ENCODE data around the gene UBE2I.

UBE2I gene

DNA sequence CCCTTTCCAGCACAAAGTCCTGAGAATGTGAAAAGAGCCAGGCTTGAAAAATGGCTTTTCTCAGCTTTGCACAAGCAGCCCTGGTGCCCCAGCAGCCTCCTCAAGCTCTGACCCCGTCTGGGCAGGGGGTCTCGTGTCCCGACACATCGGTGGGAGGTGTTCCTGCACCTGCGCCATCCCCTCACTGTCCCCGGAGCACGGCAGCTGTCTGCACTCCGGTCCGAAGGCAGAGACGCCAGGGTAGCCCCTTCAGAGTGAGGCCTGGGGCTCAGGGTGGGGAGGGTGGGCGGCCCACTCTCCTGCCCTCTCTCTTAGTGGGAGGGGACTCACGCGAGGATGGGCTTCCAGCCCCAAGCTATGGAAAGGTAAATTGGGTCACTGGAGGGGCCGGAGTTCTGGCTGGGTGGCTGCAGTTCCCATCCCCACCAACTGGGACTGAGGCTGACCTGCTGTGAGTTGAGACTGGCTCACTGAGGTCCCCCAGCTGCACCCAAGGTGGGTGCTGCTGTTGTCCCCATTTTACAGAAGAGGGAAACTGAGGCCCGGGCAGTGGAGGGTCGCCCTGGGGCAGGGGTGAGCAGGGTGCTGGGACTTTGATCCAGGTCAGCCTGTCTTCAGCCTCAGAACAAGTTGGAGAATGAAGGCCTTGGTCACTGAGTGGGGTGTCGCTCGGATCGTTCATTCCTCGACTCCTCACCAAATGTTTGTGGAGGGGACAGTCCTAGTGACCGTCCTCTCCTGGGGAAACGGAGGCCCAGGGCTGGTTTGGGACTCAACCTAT lies 21.7 kb downstream of the UBE2I start:
- no peak for DNase-seq

DNA sequence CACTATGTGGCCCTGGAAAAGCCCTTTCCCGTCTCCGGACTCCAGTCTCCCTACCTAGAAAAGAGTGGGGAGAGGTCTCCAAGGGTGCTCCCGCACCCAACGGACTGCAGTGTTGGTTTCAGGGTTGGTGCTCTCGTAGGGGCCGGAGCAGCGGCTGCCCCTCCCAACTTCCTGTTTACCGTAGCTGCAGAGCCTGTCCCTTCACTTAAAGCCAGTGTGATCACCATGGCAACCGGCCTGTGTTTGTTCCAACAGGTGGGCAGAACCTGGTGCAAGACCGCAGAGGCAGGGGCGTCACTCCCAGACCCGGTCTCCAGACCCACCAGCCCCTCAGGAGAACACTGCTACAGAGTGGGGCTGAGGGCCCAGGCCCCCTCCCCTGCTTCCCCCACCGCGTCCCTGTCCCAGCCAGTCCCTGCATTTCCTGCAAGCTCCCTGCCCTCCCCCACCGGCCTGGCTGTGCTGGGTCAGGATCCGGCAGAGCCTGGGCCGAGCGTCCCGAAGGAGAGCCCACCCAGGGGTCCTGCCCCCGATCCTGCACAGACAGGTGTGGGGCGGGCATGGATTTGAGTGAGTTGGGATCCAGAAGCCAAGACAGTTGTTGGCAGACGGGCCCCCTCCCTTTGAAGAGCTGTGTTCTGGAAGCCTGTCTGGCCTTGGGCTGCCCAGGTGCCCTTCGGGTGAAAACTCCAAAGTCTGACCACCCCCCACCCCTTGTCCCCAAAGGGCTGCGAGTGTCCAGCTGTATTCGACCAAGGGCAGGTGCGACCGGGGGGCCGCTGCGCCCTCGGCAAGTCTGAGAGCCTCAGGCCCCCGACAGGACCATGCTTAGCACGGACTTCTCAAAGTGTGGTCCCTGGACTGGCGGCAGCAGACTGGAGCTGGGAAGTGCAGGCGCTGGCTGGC lies 22.5 kb downstream of the UBE2I start:
- DNase-seq: peak; percentile 44

DNA sequence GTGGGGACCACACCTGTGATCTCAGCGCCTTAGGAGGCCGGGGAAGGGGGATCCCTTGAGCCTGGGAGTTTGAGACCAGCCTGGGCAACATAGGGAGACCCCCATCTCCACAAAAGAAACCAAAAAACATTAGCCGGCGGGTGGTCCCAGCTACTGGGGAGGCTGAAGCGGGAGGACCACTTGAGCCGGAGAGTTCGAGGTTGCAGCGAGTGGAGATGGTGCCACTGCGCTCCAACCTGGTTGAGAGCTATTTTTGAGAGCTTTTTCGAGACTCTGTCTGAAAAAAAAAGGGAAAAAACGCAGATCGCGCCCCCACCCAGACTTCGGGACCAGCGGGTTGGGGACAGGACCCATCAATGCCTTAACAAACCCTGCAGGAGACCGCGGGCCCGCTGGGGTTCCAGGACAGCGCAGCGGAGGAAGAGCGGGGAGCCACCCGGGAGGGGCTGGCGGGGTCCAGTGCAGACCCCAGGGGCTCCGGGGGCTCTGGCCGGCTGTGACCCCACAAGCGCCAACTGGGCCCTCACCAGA lies 23.2 kb downstream of the UBE2I start:
- no peak for DNase-seq

DNA sequence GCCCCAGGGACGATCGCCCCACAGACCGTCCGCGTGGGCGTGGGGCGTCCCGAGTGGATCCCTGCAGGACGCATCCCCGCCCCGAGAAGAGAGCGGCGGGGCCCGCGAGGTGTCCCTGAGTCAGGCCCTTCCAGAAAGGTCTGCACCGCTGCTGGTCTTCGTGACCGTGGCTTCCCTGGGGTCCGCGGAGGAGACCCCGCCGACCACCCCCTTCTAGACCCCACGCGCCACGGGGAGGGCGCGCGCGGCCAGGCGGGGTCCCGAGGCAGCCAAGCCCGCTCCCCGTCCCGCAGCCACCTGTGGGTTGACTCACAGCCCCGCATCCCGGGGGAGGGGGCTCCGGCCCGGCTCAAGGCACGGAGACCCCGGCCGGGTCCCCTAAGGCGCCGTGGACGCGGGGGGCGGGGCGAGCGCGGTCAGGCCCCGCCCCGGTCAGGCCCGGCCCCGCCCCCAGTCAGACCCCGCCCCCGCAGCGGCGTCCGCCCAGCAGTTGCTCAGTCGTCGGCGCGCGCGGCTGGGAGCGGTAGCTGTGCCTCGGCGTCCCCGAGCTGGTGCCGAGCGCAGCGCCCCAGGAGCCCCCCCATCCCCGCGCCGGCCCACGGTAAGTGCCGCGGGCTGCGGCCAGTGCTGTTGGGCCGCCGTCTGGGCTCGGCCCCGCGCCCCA lies 23.8 kb downstream of the UBE2I start, which contains the start of gene BAIAP3:
TSS of gene BAIAP3 (plus strand) at position 497 of the 664 bp plus-strand sequence. CDS start 4,905 bp downstream, outside the sequence.
- DNase-seq: no peak

DNA sequence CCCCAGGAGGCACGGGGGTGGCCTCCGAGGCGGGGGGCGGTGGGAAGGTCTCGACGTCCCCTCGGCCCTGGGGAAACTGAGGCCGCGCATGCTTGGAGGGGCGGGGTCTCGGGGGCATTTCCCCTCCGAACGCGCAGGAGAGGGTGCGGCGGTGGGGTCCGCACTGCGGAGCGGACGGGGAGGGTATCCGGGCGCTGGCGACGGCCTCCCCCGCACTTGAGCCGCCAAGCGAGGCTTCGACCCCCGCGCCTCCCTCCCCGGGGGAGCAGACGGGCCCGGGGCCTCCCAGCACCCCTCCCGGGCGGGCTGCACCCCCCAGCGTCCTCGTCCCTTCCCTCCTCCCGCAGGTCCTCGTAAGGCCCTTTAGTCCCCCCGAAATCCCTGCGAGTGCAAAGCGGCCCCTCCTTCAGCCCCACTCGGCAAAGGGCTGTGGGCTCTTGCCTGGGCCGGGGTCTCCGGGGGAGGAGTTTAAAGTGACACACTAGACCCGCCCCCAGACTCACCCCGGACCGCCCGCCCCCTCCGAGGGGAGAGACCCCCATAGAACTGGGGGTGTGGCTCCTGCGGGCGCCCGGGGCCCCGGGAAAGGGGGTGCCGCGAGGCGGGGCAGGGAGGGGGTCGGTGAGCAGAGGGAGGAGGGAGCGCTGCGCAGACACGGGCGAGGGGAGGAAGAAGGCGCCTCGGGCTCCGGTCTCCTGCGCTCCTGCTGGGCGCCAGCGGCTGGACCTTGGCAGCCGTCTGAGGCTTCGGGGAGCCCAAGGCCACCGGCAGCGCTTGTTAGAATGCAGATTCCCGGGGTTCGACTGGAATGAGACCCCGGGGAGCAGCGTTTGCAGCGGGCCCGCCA lies 24.6 kb downstream of the UBE2I start:
- no peak for DNase-seq

DNA sequence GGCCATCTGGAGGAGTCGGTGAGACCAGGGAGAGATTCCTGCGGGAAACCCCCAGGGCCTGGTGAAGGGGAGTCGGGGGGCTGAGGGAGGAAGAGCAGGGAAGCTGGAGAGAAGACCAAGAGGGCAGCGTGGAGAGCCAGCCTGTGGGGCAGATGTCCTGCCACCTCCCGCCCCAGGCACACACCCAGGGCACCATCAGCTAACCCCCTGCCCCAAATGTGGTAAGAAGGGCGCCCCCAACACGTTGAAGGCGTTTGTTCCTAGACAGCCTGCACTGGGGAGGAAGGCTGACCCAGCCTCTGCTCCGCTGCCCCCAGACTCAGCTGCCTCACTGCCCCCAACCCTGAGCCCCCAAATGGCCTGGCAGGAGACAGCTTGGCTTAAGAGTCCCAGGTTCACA lies 25.3 kb downstream of the UBE2I start:
- DNase-seq: no peak

DNA sequence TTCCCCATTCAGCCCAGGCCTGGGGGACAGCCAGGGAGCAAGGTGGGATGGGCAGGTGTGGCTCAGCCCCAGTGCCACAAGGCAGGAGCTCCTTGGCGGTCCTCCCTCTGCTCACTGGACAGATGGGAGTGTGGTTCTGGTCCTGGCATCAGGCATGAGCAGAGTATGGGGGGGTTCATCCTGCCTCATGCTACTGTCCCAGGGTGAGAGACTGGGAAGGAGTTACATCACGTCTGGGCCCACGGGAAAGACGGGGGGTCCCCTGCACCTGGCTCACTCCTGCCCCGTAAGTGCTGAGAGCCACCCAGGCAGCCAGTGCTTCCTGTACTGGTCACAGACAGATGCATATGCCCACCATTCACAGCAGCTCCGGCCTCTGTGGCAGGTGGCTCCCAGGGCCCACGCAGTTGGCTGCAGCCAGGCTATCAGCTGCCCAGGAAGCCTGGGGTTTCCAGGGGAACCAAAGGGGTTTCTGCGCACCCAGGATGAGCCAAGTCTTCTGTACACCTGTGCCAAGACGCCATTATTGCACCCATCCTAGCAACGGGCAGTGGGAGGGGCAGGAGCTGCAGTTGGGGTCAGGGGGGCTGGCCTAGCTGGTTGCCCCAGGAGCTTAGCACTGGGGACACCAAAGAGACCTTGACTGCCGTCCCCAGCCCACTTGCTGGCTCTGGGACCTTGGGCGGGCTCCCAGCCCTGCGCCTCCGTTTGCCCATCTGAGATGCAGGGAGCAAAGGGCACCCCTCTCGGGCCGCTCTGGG lies 26.0 kb downstream of the UBE2I start:
- DNase-seq: peak; percentile 77

DNA sequence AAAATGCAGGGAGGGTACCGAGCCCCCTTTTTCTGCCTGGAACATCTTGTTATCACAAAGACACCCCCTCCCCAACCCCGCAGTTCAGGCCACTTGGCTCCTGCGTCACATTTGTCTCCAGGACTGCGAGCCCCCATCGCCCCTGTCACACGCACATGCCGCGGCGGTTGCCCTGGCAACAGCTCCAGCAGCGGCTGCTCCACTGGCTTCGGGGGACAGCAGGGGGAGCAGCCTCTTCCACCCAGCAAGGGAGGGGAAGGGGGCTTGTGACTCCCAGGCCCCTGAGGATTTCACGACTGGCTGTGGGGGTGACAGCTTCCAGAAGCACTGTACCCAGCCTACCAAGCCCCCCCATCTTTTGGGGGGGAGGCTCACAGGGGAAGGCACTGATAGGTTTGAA lies 26.6 kb downstream of the UBE2I start:
- DNase-seq: peak; percentile 8

DNA sequence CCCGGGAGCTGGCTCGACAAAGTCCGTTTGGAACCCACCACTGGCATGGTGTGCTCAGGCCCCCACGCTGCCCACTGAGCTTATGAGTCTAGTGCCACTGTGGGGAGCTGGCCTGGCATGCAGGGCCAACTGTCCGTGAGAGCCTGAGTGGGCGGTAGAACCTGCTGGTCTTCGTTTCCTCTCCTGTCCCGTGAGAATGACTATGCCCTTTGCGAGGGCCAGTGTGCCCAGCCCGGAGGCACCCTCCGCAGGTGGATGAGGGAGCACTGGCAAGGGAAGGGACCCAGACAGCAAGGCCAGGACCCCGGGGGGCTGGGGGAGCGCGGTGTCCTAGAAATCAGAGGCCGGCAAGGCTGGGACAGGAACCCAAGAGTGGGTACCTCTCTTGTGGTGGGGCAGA lies 27.2 kb downstream of the UBE2I start:
- DNase-seq: no peak

DNA sequence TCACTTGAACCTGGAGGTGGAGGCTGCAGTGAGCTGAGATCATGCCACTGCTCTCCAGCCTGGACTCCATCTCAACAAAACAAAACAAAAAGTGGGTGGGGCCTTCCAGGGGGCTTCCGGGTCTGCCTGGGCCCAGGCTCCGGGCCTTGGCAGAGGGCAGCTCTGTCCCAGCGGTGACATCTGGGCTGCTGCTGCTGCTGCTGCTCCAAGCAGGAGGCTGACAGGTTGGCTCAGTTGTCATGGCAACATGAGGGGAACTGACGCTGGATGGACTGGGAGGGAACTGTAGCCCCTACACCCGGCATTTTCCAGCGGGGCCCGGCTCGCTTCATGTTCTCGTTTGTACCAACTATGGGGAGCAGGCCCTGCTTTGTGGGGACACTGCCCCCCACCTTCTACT lies 28.1 kb downstream of the UBE2I start:
- no peak for DNase-seq

DNA sequence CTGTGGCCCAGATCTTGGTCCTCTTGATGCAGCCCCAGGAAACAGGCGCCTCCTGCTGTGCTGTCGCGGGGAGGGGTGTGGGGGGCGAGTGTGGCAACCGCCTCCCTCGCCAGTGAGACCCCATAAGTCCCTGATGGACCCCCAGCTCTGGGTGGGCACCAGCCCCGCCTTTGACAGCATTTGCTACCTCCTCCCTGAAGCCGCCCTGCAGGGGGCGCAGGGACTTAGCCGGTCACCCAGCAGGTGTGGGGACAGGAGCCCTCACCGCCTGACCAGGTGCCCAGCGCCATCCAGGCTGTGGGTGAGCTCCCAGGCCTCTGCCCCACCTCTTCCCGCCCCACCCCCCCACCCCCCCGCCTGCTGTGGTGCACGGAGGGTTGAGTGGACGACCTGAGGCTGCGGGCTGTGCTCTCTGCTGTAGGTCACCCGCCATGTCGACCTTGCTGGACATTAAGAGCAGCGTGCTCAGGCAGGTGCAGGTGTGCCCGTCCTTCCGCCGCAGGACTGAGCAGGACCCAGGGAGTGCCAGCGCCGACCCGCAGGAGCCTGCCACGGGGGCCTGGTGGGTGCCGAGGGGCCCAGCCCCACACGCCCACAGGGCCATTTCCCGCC lies 28.8 kb downstream of the UBE2I start:
- no peak for DNase-seq

DNA sequence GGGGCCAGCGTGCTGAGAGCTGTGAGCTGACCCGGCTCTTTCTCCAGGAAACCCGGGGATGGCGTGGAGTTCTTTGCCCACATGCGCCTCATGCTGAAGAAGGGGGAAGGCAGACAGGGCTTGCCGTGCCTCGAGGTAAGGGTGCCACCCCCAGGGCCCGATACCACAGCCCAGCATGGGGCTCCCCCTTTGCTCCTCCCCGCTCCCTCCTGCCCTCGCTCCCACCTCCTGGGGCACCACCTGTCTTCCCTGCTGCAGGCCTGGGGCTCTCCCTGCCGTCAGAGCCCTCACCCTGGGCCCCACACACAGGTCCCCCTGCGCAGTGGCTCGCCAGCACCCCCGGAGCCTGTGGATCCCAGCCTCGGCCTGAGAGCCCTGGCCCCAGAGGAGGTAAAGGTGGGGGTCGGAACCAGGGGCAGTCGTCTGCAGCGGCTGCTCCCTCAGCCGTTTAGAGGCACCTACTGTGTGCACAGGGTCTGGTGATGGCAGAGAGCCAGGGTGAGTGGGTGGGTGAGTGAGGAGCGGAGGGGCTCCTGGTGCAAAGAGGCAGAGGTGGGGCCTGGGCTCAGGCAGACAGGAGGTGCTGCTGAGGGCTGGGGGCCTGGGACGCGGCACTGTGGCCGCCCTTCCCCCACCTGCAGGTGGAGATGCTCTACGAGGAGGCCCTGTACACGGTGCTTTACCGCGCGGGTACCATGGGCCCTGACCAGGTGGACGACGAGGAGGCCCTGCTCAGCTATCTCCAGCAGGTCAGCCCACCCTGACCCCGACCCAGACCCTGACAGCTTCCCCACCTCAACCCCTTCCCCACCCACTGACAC lies 29.6 kb downstream of the UBE2I start:
- no peak for DNase-seq

DNA sequence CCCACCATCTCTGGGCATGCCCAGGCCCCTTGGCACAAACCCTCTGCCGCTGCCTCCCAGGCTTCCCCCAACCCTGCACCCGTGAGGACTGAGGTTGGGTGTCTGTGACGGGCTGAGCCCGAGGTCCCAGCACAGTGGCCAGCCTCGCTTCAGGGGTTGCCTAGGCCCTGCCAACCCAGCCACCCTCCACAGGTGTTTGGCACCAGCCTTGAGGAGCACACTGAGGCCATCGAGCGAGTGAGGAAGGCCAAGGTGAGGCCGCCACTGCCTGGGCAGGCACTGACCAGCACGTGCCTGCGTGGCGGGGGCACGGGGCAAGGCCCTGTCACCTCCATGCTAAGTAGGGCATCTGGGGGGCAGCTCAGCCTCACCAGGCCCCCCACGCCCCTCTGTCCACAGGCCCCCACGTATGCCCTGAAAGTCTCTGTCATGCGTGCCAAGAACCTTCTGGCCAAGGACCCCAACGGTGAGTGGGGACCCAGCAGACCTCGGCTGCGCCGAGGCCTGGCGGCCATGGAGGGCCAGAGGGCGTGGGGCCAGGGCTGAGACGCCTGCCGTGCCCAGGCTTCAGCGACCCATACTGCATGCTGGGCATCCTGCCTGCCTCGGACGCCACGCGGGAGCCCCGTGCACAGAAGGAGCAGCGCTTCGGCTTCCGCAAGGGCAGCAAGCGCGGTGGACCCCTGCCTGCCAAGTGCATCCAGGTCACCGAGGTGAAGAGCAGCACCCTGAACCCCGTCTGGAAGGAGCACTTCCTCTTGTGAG lies 31.5 kb downstream of the UBE2I start:
- DNase-seq: no peak

DNA sequence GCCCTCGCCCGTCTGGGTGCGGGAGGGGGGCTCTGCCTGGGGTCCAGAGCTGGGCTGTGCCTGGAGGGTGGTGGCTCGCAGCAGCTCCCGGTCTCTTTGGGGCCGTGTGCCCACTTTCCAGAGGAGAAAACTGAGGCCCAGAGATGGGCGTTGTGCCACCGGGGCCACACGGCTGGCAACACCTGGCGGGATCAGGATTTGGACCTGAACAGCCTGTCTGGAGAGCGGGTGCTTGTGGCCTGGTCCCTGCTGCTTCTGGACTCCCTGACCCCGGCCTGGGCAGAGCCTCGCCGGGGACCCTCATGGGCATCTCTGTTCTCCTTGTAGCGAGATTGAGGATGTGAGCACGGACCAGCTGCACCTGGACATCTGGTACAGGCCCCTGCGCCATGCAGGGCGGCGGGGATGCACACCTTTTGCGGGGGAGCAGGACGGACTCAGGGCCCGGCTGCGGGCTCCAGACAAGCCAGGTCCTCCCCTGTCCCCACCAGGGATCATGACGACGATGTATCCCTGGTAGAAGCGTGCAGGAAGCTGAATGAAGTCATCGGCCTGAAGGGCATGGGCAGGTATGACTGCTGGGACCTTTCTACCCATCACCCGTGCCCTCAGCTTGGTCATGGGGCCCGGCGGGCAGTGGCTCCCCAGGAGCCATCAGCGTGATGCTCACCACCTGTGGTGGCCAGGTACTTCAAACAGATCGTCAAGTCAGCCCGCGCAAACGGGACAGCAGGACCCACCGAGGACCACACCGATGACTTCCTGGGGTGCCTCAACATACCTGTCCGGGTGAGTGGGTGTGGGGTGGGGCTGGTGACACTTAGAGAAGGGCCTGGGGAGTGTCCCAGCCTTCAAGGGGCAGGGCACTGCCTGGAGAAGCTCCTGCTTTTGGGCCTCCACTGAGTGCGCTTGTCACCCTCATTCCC lies 32.3 kb downstream of the UBE2I start:
- DNase-seq: no peak

DNA sequence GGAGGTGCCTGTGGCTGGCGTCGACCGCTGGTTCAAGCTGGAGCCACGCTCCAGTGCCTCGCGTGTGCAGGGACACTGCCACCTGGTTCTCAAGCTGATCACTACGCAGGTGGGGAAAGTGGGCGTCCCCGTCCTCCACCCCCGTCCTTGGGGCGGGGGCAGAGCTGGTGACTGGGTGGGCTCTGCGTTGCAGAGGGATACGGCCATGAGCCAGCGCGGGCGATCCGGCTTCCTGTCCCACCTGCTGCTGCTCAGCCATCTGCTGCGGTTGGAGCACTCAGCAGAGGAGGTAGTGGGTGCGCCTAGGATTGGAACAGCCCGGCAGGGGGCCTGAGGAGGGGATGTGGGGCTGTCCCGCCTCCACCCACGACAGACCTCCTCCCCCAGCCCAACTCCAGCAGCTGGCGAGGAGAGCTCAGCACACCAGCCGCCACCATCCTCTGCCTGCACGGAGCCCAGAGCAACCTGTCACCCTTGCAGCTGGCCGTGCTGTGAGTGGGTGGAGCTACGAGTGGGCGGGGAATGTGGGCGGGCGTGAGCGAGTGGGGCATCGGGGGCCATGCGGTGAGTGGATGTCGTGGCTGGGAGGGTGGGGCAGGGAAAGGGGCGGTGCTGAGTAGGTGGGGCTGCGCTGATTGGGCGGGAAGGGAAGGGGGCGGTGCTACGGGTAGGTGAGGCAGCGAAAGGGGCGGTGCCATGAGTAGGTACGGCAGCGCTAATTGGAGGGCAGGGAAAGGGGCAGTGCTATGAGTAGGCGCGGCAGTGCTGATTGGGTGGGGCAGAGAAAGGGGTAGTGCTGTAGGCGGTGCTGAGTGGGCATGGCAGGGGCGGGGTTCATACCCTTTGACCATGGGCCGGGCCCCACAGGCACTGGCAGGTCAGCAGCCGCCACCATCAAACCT lies 33.3 kb downstream of the UBE2I start:
- peak; percentile 98 for DNase-seq

DNA sequence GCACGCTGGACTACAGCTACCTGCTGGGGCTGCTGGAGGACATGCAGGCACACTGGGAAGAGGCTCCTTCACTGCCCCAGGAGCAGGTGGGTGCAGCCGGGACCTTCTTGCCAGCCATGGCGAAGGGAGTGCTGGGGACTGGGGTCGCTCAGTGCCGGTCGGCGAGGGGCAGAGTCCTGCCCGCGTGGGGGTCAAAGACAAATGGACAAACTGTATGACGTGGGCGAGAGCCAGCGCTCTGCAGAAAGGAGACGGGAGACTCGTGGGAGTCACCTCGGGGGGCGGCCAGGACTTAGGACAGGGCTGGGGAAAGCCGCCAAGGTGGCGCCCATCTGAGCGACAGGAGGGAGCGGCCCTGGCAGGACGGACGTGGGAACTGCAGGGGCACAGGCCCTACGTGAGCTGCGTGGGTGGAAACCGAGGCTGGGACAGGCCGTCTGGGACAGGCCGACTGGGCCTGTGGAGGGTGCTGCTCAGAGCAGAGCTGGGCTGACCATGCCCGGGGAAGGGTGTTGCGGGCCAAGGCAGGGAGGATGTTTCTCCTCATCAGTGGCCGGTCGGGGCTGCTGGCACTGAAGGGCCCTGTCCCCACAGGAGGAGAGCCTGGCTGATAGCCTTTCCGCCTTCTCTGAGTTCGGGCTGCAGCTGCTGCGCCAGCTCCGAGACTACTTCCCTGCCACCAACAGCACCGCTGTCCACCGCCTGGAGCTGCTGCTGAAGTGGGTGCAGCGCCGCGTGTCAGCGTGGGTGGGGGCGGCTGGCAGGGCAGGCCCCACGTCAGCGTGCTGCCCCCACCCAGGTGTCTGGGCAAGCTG lies 34.2 kb downstream of the UBE2I start:
- DNase-seq: no peak

All from NCI-H1092 treated with DMSO at 0.1 percent for 48 hours (cell line).